GM19099 (cell line): ENCODE results near the gene RAN.

Source experiments
- POLR2A ChIP-seq: IDR thresholded peaks from 3 replicates; pipeline ENCODE4 v1.6.1; 2011; ENCODE audit warnings: low read depth; ENCODE audit not compliant: insufficient read length; ENCODE audit errors: extremely low read depth

The RAN gene

DNA sequence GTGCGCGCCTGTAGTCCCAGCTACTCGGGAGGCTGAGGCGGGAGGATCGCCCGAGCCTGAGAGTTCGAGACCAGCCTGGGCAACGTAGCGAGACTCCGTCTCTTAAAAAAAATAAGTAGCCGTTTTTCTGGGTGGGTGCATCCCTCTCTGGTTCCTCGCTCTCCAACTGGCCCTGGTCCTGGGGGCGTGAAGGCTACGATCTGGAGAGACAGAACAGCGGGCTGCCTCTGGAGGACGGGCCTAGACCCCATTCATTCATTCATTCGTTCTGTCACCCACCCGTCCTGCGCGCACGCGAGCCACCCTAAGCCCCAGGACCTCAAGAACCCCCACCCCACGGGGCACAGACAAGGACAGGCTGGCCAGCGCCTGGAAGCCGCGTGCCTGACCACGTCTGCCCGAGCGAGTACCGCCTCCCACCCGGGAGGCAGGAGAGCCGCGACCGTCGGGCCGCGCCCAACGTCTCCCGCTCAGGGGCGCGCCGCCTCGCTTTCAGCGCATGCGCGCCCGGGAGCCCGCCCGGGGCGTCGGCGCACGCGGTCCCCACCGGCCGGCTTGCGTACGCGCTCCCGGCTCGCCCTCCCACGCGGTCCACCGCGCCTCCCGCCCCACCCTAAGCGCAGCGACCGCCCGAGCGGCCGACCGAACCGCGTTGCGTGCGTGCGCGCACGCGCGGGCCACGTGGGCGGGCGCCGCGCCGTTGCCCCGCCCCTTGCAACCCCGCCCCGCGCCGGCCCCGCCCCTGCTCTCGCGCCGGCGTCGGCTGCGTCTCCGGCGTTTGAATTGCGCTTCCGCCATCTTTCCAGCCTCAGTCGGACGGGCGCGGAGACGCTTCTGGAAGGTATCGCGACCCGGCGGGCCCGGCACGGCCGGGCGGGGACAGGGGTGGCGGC is at the start of gene RAN:
RAN (plus strand) TSS at position 781 of the 893 bp plus-strand sequence. CDS start 528 bp downstream, outside the sequence.
- TF ChIP-seq POLR2A, result peak; percentile 90

DNA sequence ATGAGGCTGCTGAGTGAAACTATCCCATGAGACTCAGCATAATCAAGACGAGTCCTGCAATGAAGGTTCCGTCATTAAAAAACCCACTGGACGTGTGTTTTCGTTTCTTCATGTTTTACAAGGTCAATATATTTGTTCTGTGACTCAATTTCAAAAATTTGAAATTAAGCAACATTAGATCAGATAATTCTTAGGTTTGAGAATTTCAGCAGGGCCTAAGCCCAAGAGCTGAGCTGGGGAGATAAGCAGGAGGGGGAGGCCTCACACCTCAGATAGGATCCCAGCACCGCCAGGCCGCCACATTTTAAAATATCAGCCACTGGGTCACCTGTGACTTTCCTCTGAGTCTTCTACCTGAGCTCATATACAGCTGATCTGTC is 46.1 kb upstream of the RAN start:
- TF ChIP-seq POLR2A, result no peak

GRCh38 chr12:130826151-130826801 is 45.6 kb upstream of the RAN start:
- no peak for TF ChIP-seq POLR2A

- TF ChIP-seq POLR2A, result no peak
Measured at GRCh38 chr12:130827432-130827831, 44.4 kb upstream of the RAN start.

DNA sequence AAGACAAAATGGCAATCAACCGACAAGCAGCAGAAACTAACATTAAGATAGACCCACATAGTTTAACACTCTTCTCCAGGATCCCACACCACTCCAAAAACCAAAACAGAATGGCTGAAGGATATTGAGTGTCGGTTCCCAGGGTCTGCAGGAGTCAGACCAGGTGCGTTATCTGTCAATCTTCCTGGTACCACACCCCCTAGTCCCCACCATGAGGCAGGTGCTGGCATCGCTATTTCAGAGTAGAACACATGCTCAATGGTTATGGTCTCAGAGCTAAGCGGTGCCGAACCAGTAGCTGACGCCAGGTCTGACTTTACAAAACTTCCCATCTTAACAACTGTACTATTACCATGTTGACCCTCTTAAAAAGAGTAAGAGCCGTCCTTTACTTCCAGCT is 43.0 kb upstream of the RAN start:
- TF ChIP-seq POLR2A, result no peak

GRCh38 chr12:130829391-130830245 is 42.2 kb upstream of the RAN start:
- no peak for TF ChIP-seq POLR2A

DNA sequence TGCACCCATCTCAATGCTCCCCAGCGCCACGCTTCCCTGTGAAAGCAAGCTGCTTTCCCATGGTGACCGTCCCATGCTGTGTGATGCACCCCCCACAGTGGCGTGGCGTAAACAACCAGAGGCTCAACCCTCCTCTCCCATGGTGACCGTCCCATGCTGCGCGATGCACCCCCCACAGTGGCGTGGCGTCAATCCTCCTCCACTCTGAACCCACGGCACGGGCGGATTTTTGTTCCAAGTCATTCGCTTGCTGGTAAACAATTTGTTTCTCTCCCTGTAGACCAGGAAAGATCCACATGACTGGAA is 41.7 kb upstream of the RAN start:
- TF ChIP-seq POLR2A, result no peak

GRCh38 chr12:130831246-130831645 is 40.6 kb upstream of the RAN start:
- TF ChIP-seq POLR2A, result no peak

DNA sequence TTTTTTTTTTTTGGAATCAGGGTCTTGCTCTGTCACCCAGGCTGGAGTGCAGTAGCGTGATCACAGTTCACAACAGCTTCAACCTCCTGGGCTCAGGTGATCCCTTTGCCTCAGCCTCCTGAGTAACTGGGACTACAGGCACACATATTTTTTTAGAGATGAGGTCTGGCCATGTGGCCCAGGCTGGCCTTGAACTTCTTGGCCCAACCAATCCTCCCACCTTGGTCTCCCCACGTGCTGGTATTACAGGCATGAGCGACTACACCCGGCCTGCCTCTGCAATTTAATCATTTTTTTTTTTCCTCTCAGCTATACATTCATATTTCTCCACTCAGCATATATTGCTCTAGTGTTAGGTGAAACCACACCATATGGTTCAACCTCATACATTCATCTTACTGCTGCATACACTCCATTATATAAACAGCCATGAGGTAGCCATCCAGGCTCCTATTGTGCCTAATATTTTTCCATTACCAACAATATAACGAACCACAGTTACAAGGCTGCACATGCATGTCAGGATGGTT is 39.9 kb upstream of the RAN start:
- no peak for TF ChIP-seq POLR2A

GRCh38 chr12:130832561-130833209 is 39.2 kb upstream of the RAN start:
- TF ChIP-seq POLR2A, result no peak

- no peak for TF ChIP-seq POLR2A
Measured at GRCh38 chr12:130835011-130835410, 36.9 kb upstream of the RAN start.

DNA sequence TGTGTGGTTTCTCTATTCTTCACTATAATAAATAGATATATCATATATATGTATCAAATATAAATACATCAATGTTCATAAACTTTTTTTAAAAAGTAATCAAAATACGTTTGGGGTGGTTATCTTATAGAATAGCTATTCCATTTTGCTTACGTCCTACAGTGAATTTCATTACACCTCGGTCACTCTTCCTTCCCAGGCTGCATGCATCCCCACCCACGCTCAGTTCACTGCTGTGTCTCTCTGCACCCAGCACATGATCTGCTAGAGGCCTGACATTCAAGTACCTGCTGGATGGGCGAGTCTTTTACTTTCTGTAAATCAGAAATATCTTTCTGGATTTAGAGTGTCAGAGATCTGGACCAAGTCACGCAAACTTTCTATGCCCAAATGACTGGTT is 36.4 kb upstream of the RAN start:
- no peak for TF ChIP-seq POLR2A

- no peak for TF ChIP-seq POLR2A
Measured at GRCh38 chr12:130838284-130838950, 33.4 kb upstream of the RAN start.
